Right lobe of liver (tissue), 4 donors: ENCODE data around the gene CDH4.

Experiments used
- CTCF ChIP-seq, 4 donors: fragments of 200-600 bp in 3 of 4; fragments of 450-650 bp in 1 of 4; IDR thresholded peaks; one replicate each; pipeline versions ENCODE4 v1.5.1 to v1.8.0; 2016 to 2022; ENCODE audit warnings: antibody characterized with exemption in 4 of 4, mild to moderate bottlenecking in 2 of 4
- POLR2A ChIP-seq: fragments of 450-650 bp; IDR thresholded peaks from one replicate; pipeline ENCODE4 v1.6.1; 2017; ENCODE audit warnings: antibody characterized with exemption, mild to moderate bottlenecking
- donor health status: DM: no; HTN: no; CAD: no.
- donor health status: DM: no; HTN: no; CAD: no.
- donor health status: DM: no; HTN: yes; CAD: no.

DNA sequence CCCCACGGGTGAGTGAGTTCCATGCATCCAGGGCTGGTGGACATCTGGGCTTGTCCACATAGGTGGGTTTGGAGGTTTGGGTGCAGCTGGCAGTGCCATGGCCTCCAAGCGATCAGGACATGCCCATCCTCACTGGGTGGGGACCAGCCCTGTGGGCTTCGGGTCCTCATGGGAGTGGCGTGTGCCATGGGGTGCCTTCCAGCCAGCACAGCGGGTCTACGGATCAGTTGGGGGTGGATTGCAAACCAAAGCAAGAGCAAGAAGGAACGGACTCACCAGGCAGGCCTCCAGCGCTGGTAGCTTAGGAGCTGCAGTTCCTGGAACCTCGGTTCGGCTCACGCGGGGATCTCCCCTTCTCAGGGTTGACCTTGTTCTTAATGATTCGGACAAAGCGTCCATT is 449.3 kb downstream of the CDH4 start:
- TF ChIP-seq CTCF (IDR thresholded peaks at IDR 0.05), result no peak
- TF ChIP-seq POLR2A, result no peak
